HEK293 (cell line): ENCODE measurements around the gene CITED1.

Experiments
- CTCF ChIA-PET: fragments of 350-600 bp; formaldehyde crosslinking; extraction: SDS; loops from one replicate; lab custom pipeline; 2021; ENCODE audit warnings: antibody characterized with exemption; lab: Yijun Ruan, JAX
- POLR2A ChIA-PET: fragments of 300-600 bp; formaldehyde crosslinking; extraction: SDS; loops from one replicate; lab custom pipeline; 2020; ENCODE audit warnings: antibody characterized with exemption, inconsistent platforms; lab: Yijun Ruan, JAX
- H3K27ac ChIP-seq: fragments of 200-500 bp; sonication (Bioruptor generic); 2 replicates; pipeline ENCODE4 v1.5.1; 2014; ENCODE audit warnings: low read depth, low read length, control low read depth, inconsistent platforms; ENCODE audit errors: extremely low read depth
- H3K36me3 ChIP-seq, 2 experiments: fragments of 200-500 bp in 1 of 2; sonication (Bioruptor generic) in 1 of 2; 1 replicate in 1 of 2; 2 replicates in 1 of 2; pipeline ENCODE4 v1.5.1; 2014 to 2017; ENCODE audit warnings: inconsistent platforms in 2 of 2, low read length in 2 of 2; ENCODE audit not compliant: control insufficient read depth in 2 of 2, insufficient read depth in 1 of 2
- H3K4me1 ChIP-seq: fragments of 200-500 bp; sonication (Bioruptor generic); 2 replicates; pipeline ENCODE4 v1.5.1; 2014; ENCODE audit warnings: mild to moderate bottlenecking, low read length, inconsistent platforms; ENCODE audit not compliant: control insufficient read depth, insufficient read depth
- H3K4me3 ChIP-seq: 2 replicates; pipeline ENCODE4 v1.5.1; 2011; ENCODE audit warnings: low read depth, mild to moderate bottlenecking, control low read depth, low read length, moderate library complexity
- H3K9me3 ChIP-seq: fragments of 200-500 bp; sonication (Bioruptor generic); 2 replicates; pipeline ENCODE4 v1.5.1; 2014; ENCODE audit warnings: low read depth, low read length, inconsistent platforms; ENCODE audit not compliant: control insufficient read depth, insufficient read depth
- GLI4 ChIP-seq: fragments of 450-650 bp; formaldehyde crosslinking; IDR thresholded peaks from 2 replicates; pipeline ENCODE4 v1.5.1; 2016; ENCODE audit warnings: missing biosample characterization, missing genetic modification characterization
- KLF8 ChIP-seq: fragments of 450-650 bp; formaldehyde crosslinking; IDR thresholded peaks from 2 replicates; pipeline ENCODE4 v1.5.1; 2016; ENCODE audit warnings: missing biosample characterization, missing genetic modification characterization
- PBX3 ChIP-seq: sonication (generic); formaldehyde crosslinking; IDR thresholded peaks from 2 replicates; pipeline ENCODE4 v1.8.1; 2022; ENCODE audit warnings: mild to moderate bottlenecking, moderate library complexity, missing genetic modification reagents
- PRDM10 ChIP-seq: fragments of 450-650 bp; formaldehyde crosslinking; IDR thresholded peaks from 2 replicates; pipeline ENCODE4 v1.5.1; 2016; ENCODE audit warnings: missing biosample characterization, missing genetic modification characterization
- PRDM4 ChIP-seq: fragments of 450-650 bp; formaldehyde crosslinking; IDR thresholded peaks from 2 replicates; pipeline ENCODE4 v1.5.1; 2017; ENCODE audit warnings: missing biosample characterization, missing genetic modification characterization
- TRIM28 ChIP-seq: IDR thresholded peaks from 2 replicates; pipeline ENCODE4 v1.6.1; 2011; ENCODE audit warnings: low read length, control low read depth, borderline replicate concordance
- WT1 ChIP-seq: fragments of 450-650 bp; formaldehyde crosslinking; IDR thresholded peaks from 2 replicates; pipeline ENCODE4 v1.5.1; 2016; ENCODE audit warnings: missing biosample characterization, missing genetic modification characterization
- ZFHX2 ChIP-seq: fragments of 450-650 bp; formaldehyde crosslinking; conservative IDR thresholded peaks from 2 replicates; pipeline ENCODE4 v1.5.1; 2016; ENCODE audit warnings: missing biosample characterization, missing genetic modification characterization
- ZNF211 ChIP-seq: fragments of 450-650 bp; formaldehyde crosslinking; IDR thresholded peaks from 2 replicates; pipeline ENCODE4 v1.5.1; 2016; ENCODE audit warnings: low read depth, missing biosample characterization, missing genetic modification characterization
- ZNF292 ChIP-seq: fragments of 450-650 bp; formaldehyde crosslinking; IDR thresholded peaks from 2 replicates; pipeline ENCODE4 v1.5.1; 2016; ENCODE audit warnings: low read depth, missing biosample characterization, missing genetic modification characterization, borderline replicate concordance
- ZNF391 ChIP-seq: fragments of 450-650 bp; formaldehyde crosslinking; IDR thresholded peaks from 2 replicates; pipeline ENCODE4 v1.5.1; 2016; ENCODE audit warnings: low read depth, missing biosample characterization, missing genetic modification characterization, borderline replicate concordance
- ZNF558 ChIP-seq: fragments of 450-650 bp; formaldehyde crosslinking; IDR thresholded peaks from 2 replicates; pipeline ENCODE4 v1.5.1; 2016; ENCODE audit warnings: missing biosample characterization, missing genetic modification characterization
- ZNF610 ChIP-seq: fragments of 450-650 bp; formaldehyde crosslinking; IDR thresholded peaks from 2 replicates; pipeline ENCODE4 v1.5.1; 2016; ENCODE audit warnings: missing biosample characterization, missing genetic modification characterization, borderline replicate concordance
- ZNF664 ChIP-seq: fragments of 450-650 bp; formaldehyde crosslinking; IDR thresholded peaks from 2 replicates; pipeline ENCODE4 v1.5.1; 2016; ENCODE audit warnings: missing biosample characterization, missing genetic modification characterization
- ZNF792 ChIP-seq: fragments of 450-650 bp; formaldehyde crosslinking; IDR thresholded peaks from 2 replicates; pipeline ENCODE4 v1.5.1; 2016; ENCODE audit warnings: missing biosample characterization, missing genetic modification characterization
- ZNF837 ChIP-seq: fragments of 450-650 bp; formaldehyde crosslinking; IDR thresholded peaks from 2 replicates; pipeline ENCODE4 v1.5.1; 2016; ENCODE audit warnings: missing biosample characterization, missing genetic modification characterization
- ZXDB ChIP-seq: fragments of 450-650 bp; formaldehyde crosslinking; IDR thresholded peaks from 2 replicates; pipeline ENCODE4 v1.5.1; 2016; ENCODE audit warnings: missing biosample characterization, missing genetic modification characterization

Gene CITED1

GRCh38 chrX:72271812-72272211 is 33.9 kb downstream of the CITED1 start:
- peak overlapping the region; percentile 59 for H3K27ac ChIP-seq
- no peak overlapping the region for H3K4me3 ChIP-seq
- no peaks in the 10 kb centered on the region for H3K9me3 ChIP-seq
- H3K36me3 ChIP-seq: peaks cover 95 to 97% of the 10 kb centered on the region in 2 experiments
- H3K4me1 ChIP-seq: peaks cover 10% of the 10 kb centered on the region
- ChIA-PET CTCF (interaction anchor here (0.9 to 1.0 kb wide), 2 partner anchors 26 to 29 kb away, joined by 3 read pairs; no protein-coding TSS in a partner anchor), POLR2A (interaction anchor here (1.2 to 2.1 kb wide), 2 partner anchors 8 to 11 kb away, joined by 3 to 8 read pairs; no protein-coding TSS in a partner anchor)
- TF ChIP-seq ZNF391 (tag by site-specific recombination): no peak
- TF ChIP-seq ZNF792: no peak
- TF ChIP-seq ZNF558 (tag by site-specific recombination): no peak
- TF ChIP-seq PBX3 (CRISPR knock-in tag): no peak
- no peak for TF ChIP-seq GLI4 (tag by site-specific recombination)
- TF ChIP-seq ZNF211 (tag by site-specific recombination): no peak
- no peak for TF ChIP-seq ZNF664 (tag by site-specific recombination)
- TF ChIP-seq ZNF610: no peak
- TF ChIP-seq TRIM28: no peak
- TF ChIP-seq WT1: no peak

GRCh38 chrX:72271091-72271788 is 34.5 kb downstream of the CITED1 start:
- Histone ChIP-seq H3K36me3 (peaks cover 95 to 99% of the 10 kb centered on the region in 2 experiments), H3K27ac (peak overlapping the region; percentile 34; the same call in 1 of the 2 replicates), H3K9me3 (no peaks in the 10 kb centered on the region), H3K4me3 (no peak overlapping the region), H3K4me1 (peaks cover 10% of the 10 kb centered on the region)
- POLR2A ChIA-PET: interaction anchor here (0.7 to 3.1 kb wide), 7 partner anchors 8 to 252 kb away, joined by 3 to 19 read pairs (median 4); partner anchors contain the start of genes ERCC6L and PIN4
- CTCF ChIA-PET: interaction anchor here (0.9 to 3.9 kb wide), 4 partner anchors 8 to 29 kb away, joined by 3 to 28 read pairs (median 4); partner anchors contain the start of gene RPS4X
- TF ChIP-seq ZFHX2 (tag by site-specific recombination) (no peak), PRDM4 (tag by site-specific recombination) (no peak), ZNF292 (no peak), ZXDB (tag by site-specific recombination) (no peak), ZNF837 (tag by site-specific recombination) (no peak), PRDM10 (tag by site-specific recombination) (peak; percentile 22; the same call in 1 of the 2 replicates), KLF8 (tag by site-specific recombination) (no peak)
- TF ChIP-seq, all 188 proteins: peak for 1
